ENCODE data around the gene CHD1. TPM values are rescaled to one million over a fixed set of nuclear protein-coding genes. Genes with fewer than 3 reads are reported as not detected.

Gene CHD1
- total and polyA plus RNA-seq, 2 of the 4 experiments (the other 2 are of a cell fraction): 12.3 to 33.7 TPM

DNA sequence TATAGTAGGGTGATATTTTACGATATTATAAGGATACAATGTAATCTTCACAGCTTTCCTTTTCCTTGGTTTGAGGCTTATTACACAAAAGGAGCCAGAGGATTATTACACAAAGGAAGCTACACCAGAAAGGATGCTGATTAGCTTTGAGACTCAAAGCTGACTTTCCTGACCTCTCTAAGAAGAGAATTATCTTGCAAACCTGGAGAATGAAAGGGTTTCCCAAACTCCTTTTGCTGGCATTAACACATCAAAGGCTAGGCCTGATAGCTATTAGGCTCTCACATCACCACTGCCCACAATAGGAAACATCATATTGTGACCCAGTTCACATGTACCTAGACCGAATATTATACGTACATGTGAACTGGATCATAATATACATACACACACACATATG is 34.2 kb upstream of the CHD1 start:
- no peak overlapping the region for H2AK9ac ChIP-seq (replicated peaks; ENCODE audit: low read depth, low read length, poor library complexity)
- no peaks in the 10 kb centered on the region for H3K9me3 ChIP-seq (ENCODE audit: control insufficient read depth, insufficient read depth, low read length)
- no peak overlapping the region for H4K5ac ChIP-seq (ENCODE audit: low read depth, low read length)
- H3K27me3 ChIP-seq (ENCODE audit: control insufficient read depth, insufficient read depth, low read length): no peaks in the 10 kb centered on the region
- H3K27ac ChIP-seq (ENCODE audit: insufficient read depth, low read length): no peak overlapping the region
- no peak overlapping the region for H2AK5ac ChIP-seq (ENCODE audit: low read depth, low read length)
- DNase-seq (no peak), ATAC-seq (ENCODE audit: low read depth) (no peak)
- H4K8ac ChIP-seq (ENCODE audit: low read depth in 2 of 2, low read length in 2 of 2): no peak overlapping the region
- no peaks in the 10 kb centered on the region for H3K79me1 ChIP-seq (ENCODE audit: low read depth in 1 of 2, low read length in 2 of 2)
- no peak overlapping the region for H2BK20ac ChIP-seq (ENCODE audit: low read depth, low read length)
- intact Hi-C loops (cut with micrococcal nuclease) (no loop called here), dilution Hi-C loops (cut with HindIII; ENCODE audit: low sequenced_read_pairs, unreplicated experiment) (no loop called here), in situ Hi-C loops (cut with MboI; ENCODE audit: low sequenced_read_pairs) (no loop called here)
- H2BK5ac ChIP-seq (ENCODE audit: low read depth, low read length, poor library complexity, severe bottlenecking): no peak overlapping the region
- BruUV-seq (replicated peaks): no TSS peak
- no peak overlapping the region for H3K14ac ChIP-seq (replicated peaks; ENCODE audit: low read depth, low read length)
- H2BK15ac ChIP-seq (ENCODE audit: low read depth, low read length): no peak overlapping the region
- no peaks in the 10 kb centered on the region for H4K20me1 ChIP-seq (ENCODE audit: insufficient read depth, low read length)
- WGBS, 2 experiments (ENCODE audit: extremely low coverage in 2 of 2, insufficient read length in 1 of 2): 60% methylated on average over 2 of the region's 3 CpGs; no CpG with 5 or more reads in 1 of the 2 experiments
- H3K4me1 ChIP-seq (ENCODE audit: control insufficient read depth, insufficient read depth, low read length): peaks cover 1% of the 10 kb centered on the region; the same call in 1 of the 2 replicates
- no peak overlapping the region for H3K4ac ChIP-seq (ENCODE audit: low read depth, low read length)
- no peak overlapping the region for H3K9ac ChIP-seq (ENCODE audit: low read depth, low read length)
- TF ChIP-seq FOS (IDR thresholded peaks at IDR 0.05; ENCODE audit: low read depth, low read length): no peak
- no peak for TF ChIP-seq RCOR1 (IDR thresholded peaks at IDR 0.05; ENCODE audit: insufficient replicate concordance, low read length)
- TF ChIP-seq BHLHE40 (IDR thresholded peaks at IDR 0.05; ENCODE audit: low read depth, low read length): no peak
- no peak for TF ChIP-seq SMC3 (IDR thresholded peaks at IDR 0.05; ENCODE audit: low read depth, low read length)
- TF ChIP-seq POLR2A (IDR thresholded peaks at IDR 0.05; ENCODE audit: low read depth, low read length): no peak
- TF ChIP-seq MXI1 (IDR thresholded peaks at IDR 0.05; ENCODE audit: borderline replicate concordance, low read depth, low read length): no peak
- H3K23ac ChIP-seq (ENCODE audit: low read depth, low read length): no peak overlapping the region
- H3K9me1 ChIP-seq (ENCODE audit: insufficient read depth, low read length): no peaks in the 10 kb centered on the region
- no peak overlapping the region for H4K91ac ChIP-seq (ENCODE audit: insufficient read depth, low read depth, low read length)
- ChIA-PET CTCF (no interaction called here), POLR2A (ENCODE audit: unreplicated experiment) (no interaction called here)
- H2AFZ ChIP-seq (replicated peaks; ENCODE audit: low read length, poor library complexity): no peak overlapping the region
- H3K56ac ChIP-seq (ENCODE audit: extremely low read depth, insufficient read depth, low read length): no peak overlapping the region
- H2BK120ac ChIP-seq (ENCODE audit: low read depth, low read length): no peak overlapping the region; the same call in 1 of the 2 replicates
- no peak overlapping the region for H3K4me2 ChIP-seq (ENCODE audit: low read depth, low read length)
- no peak overlapping the region for H3K4me3 ChIP-seq (ENCODE audit: insufficient read depth, low read depth, low read length)
- no peaks in the 10 kb centered on the region for H3K36me3 ChIP-seq (ENCODE audit: control insufficient read depth, insufficient read depth, low read length)
- H3K18ac ChIP-seq (ENCODE audit: low read depth, low read length): no peak overlapping the region

All from IMR-90 (cell line).